ENCODE measurements around the gene TMEM35A.

DNA sequence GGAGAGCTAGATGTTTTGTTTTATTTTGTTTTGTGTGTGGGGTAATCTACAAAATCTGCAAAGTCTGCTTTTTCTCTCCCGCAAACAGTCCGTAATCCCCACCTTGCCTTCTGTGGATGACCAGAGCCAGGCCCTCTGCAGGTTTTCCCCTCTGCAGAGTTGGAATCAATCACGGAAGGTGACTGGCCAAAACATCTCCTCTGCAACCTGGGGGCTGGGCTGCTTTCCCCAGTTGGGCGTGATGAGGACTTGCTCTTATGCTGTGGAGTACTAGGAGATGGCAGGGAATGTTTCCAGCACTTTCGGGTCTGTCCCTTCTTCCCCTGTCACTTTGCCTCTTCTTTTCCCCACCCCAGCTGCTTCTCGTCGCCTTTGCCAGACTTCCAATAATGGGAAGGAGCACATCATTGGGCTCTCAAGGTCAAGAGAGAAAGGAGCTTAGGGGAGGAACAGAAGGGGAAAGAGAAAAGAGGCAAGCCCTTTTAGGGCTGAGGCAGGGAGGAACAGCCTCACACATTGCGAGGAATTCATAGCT is 1.1 kb downstream of the TMEM35A start:
- TF ChIP-seq POLR2A (IDR thresholded peaks at IDR 0.05; ENCODE audit: low read depth, low read length) (no peak), POLR2AphosphoS5 (IDR thresholded peaks at IDR 0.05; ENCODE audit: low read depth, low read length) (no peak), TAF1 (IDR thresholded peaks at IDR 0.05; ENCODE audit: low read depth, low read length) (no peak)
